ENCODE data around the gene RAB11FIP2. TPM values are rescaled to one million over a fixed set of nuclear protein-coding genes. Genes with fewer than 3 reads are reported as not detected.

RAB11FIP2 gene
- total RNA-seq, 1 experiment from 2014 or later, result 18.4 TPM

GRCh38 chr10:117994771-117995170, 52.0 kb downstream of the RAB11FIP2 start:
- H3K4me1 ChIP-seq (ENCODE audit: insufficient read depth, low read length), result no peaks in the 10 kb centered on the region

More at GRCh38 chr10:117994771-117995170, 52.0 kb downstream of the RAB11FIP2 start:
- Histone ChIP-seq H3K14ac (ENCODE audit: insufficient read depth, low read length) (no peak overlapping the region), H3K9ac (ENCODE audit: extremely low read depth, insufficient read length, low read length) (no peak overlapping the region), H2BK5ac (ENCODE audit: insufficient read length, low read length) (no peak overlapping the region), H3K18ac (ENCODE audit: insufficient read length, low read depth, low read length) (no peak overlapping the region), H3K23ac (ENCODE audit: insufficient read length, low read depth, low read length) (no peak overlapping the region), H4K20me1 (ENCODE audit: control insufficient read depth, insufficient read depth, insufficient read length) (no peaks in the 10 kb centered on the region), H3K4ac (ENCODE audit: low read depth, low read length) (no peak overlapping the region), H3T11ph (ENCODE audit: low read length) (no peak overlapping the region), H2BK12ac (ENCODE audit: insufficient read length, low read depth, low read length) (no peak overlapping the region), H3K9me3 (ENCODE audit: control insufficient read depth, low read depth, low read length) (no peaks in the 10 kb centered on the region), H2BK120ac (ENCODE audit: low read depth, low read length, poor library complexity, severe bottlenecking) (no peak overlapping the region), H2BK15ac (ENCODE audit: low read depth, low read length) (no peak overlapping the region), H3K27me3 (ENCODE audit: insufficient read depth, low read length) (no peaks in the 10 kb centered on the region), H3K23me2 (ENCODE audit: insufficient read length, low read depth, low read length, poor library complexity, severe bottlenecking) (no peaks in the 10 kb centered on the region), H2AK5ac (ENCODE audit: insufficient read length, low read length) (no peak overlapping the region), H2AFZ (ENCODE audit: low read length) (no peak overlapping the region), H2BK20ac (ENCODE audit: low read depth, low read length, poor library complexity, severe bottlenecking) (no peak overlapping the region), H4K91ac (ENCODE audit: insufficient read length, low read depth, low read length) (no peak overlapping the region), H3K79me1 (ENCODE audit: insufficient read depth, low read depth, low read length, poor library complexity, severe bottlenecking) (no peaks in the 10 kb centered on the region), H3K79me2 (ENCODE audit: insufficient read depth, low read length) (no peaks in the 10 kb centered on the region), H4K5ac (ENCODE audit: insufficient read length, low read depth, low read length) (no peak overlapping the region), H4K8ac (replicated peaks; ENCODE audit: insufficient read length, low read depth, low read length) (no peak overlapping the region), H3K56ac (ENCODE audit: insufficient read length, low read depth, low read length) (no peak overlapping the region), H3K4me2 (ENCODE audit: insufficient read depth, insufficient read length, low read length) (no peak overlapping the region), H3K27ac (ENCODE audit: insufficient read length, low read depth, low read length) (no peak overlapping the region)
- no CpG with 5 or more reads among the region's 2 CpGs for WGBS (ENCODE audit: extremely low coverage, insufficient read length, low lambda C conversion rate)
- no peaks in the 10 kb centered on the region; a peak in 1 of 7 replicates for H3K36me3 Mint-ChIP-seq (ENCODE audit: insufficient read depth in 1 of 3, low read depth in 3 of 3)
- H3K27me3 Mint-ChIP-seq (ENCODE audit: low read depth), result no peaks in the 10 kb centered on the region
- DNase-seq, result no peak
- no peak; the same call in 2 of the 3 replicates for TF ChIP-seq CTCF (conservative IDR thresholded peaks at IDR 0.05)
- H3K4me3 Mint-ChIP-seq, result no peak overlapping the region
- H3K4me1 Mint-ChIP-seq, result peaks cover 14 to 25% of the 10 kb centered on the region in 2 experiments
- no peak overlapping the region for H3K27ac Mint-ChIP-seq
- no peaks in the 10 kb centered on the region for H3K9me3 Mint-ChIP-seq
